ENCODE results near the gene ENOX1.

The ENOX1 gene

GRCh38 chr13:43546251-43546650, 240.5 kb downstream of the ENOX1 start:
- ChIA-PET CTCF (no interaction called here), POLR2A (no interaction called here)
- TF ChIP-seq CTBP1 (IDR thresholded peaks at IDR 0.05; ENCODE audit: borderline replicate concordance) (no peak), TARDBP (IDR thresholded peaks at IDR 0.05) (no peak), SP1 (IDR thresholded peaks at IDR 0.05) (no peak), FOXM1 (IDR thresholded peaks at IDR 0.05; ENCODE audit: borderline replicate concordance) (no peak), FOXA1 (IDR thresholded peaks at IDR 0.05) (no peak), NFRKB (IDR thresholded peaks at IDR 0.05) (no peak), LEF1 (IDR thresholded peaks at IDR 0.05; ENCODE audit: borderline replicate concordance) (no peak), BHLHE40 (IDR thresholded peaks at IDR 0.05; ENCODE audit: borderline replicate concordance) (no peak), ELF4 (IDR thresholded peaks at IDR 0.05) (no peak), L3MBTL2 (conservative IDR thresholded peaks at IDR 0.05) (no peak)
- no peak for DNase-seq (ENCODE audit: extremely low spot score)

DNA sequence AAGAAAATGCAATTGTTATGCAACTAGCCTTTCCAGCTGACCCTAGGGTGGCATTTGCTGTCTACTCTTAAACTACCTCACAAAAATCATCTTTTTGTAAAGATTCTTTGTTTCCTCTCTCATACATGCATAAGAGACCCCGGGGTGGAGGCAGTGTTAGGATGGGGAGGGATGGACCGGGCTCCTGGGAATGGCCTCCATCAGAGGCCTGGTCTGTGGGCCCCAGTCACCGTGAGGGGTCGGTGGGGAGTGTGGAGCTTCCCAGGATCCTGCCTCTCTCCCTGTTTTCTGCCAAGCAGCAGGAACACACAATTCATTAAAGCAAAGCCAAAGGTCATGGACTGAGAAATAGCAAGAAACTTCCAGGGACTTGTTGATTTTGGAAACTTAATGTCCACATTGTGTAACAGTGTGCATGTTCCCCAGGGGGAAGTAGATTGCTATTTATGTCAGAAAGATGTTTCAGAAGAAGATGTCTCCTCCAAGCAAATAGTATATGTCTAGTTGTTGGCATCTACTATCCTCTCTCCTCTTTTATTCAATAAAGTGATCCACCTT, 241.4 kb downstream of the ENOX1 start:
- ChIA-PET CTCF (no interaction called here), POLR2A (no interaction called here)
- no peak for TF ChIP-seq ARNT (IDR thresholded peaks at IDR 0.05)
- no peak for TF ChIP-seq SP1 (IDR thresholded peaks at IDR 0.05)
- TF ChIP-seq CTBP1 (IDR thresholded peaks at IDR 0.05; ENCODE audit: borderline replicate concordance): no peak
- no peak for TF ChIP-seq ZNF384 (IDR thresholded peaks at IDR 0.05)
- TF ChIP-seq TARDBP (IDR thresholded peaks at IDR 0.05): no peak
- no peak for TF ChIP-seq FOXM1 (IDR thresholded peaks at IDR 0.05; ENCODE audit: borderline replicate concordance)
- no peak for DNase-seq (ENCODE audit: extremely low spot score)

DNA sequence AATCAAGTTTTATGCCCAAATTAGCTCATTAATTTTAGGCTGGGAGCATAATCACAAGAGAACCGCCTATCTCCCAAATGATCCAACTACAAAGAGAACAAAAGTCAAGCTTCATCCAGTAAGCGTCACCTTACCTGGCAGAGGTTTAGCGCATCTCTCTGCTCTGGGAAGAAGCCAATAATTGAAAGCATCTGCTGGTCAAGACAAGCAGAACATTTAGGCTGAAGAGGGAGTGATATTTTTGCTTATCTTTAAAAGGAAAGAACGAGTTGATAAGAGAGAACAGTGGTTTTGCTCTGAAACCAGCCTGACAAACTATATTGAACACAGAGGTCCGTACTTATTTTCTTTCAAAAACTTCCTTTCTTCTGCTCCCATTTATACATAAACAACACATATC, 242.1 kb downstream of the ENOX1 start:
- TF ChIP-seq ZNF384 (IDR thresholded peaks at IDR 0.05) (no peak), PKNOX1 (IDR thresholded peaks at IDR 0.05) (no peak), TARDBP (IDR thresholded peaks at IDR 0.05) (no peak), NFRKB (IDR thresholded peaks at IDR 0.05) (no peak), SP1 (IDR thresholded peaks at IDR 0.05) (no peak), L3MBTL2 (conservative IDR thresholded peaks at IDR 0.05) (no peak), BHLHE40 (IDR thresholded peaks at IDR 0.05; ENCODE audit: borderline replicate concordance) (no peak), FOXA1 (IDR thresholded peaks at IDR 0.05) (no peak), FOXK2 (IDR thresholded peaks at IDR 0.05) (no peak), ARNT (IDR thresholded peaks at IDR 0.05) (no peak), SUZ12 (IDR thresholded peaks at IDR 0.05) (no peak), HDGF (IDR thresholded peaks at IDR 0.05; ENCODE audit: borderline replicate concordance) (no peak), CTBP1 (IDR thresholded peaks at IDR 0.05; ENCODE audit: borderline replicate concordance) (no peak), FOXM1 (IDR thresholded peaks at IDR 0.05; ENCODE audit: borderline replicate concordance) (no peak), ELF4 (IDR thresholded peaks at IDR 0.05) (no peak)
- no peak for DNase-seq (ENCODE audit: extremely low spot score)
- POLR2A ChIA-PET: no interaction called here
- CTCF ChIA-PET: no interaction called here

DNA sequence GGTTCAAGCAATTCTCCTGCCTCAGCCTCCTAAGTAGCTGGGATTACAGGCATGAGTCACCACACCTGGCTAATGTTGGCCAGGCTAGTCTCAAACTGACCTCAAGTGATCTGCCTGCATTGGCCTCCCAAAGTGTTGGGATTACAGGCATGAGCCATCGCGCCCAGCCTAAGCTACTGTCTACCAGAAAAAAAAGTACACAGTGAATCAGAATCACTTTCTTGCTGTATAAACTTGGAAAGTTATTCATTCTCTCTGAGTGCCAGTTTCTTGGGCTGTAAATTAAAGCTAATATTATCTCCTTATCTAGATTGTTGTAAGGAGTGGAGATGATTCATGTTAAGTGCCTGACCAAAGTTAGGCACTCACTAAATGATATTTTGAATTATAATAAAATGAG, 242.8 kb downstream of the ENOX1 start:
- TF ChIP-seq LEF1 (IDR thresholded peaks at IDR 0.05; ENCODE audit: borderline replicate concordance) (no peak), SP1 (IDR thresholded peaks at IDR 0.05) (no peak), FOXA1 (IDR thresholded peaks at IDR 0.05) (no peak), CTBP1 (IDR thresholded peaks at IDR 0.05; ENCODE audit: borderline replicate concordance) (no peak), ELF4 (IDR thresholded peaks at IDR 0.05) (no peak), NFRKB (IDR thresholded peaks at IDR 0.05) (no peak), ZNF384 (IDR thresholded peaks at IDR 0.05) (no peak), TARDBP (IDR thresholded peaks at IDR 0.05) (no peak), HDGF (IDR thresholded peaks at IDR 0.05; ENCODE audit: borderline replicate concordance) (no peak), PKNOX1 (IDR thresholded peaks at IDR 0.05) (no peak), ARNT (IDR thresholded peaks at IDR 0.05) (no peak), FOXM1 (IDR thresholded peaks at IDR 0.05; ENCODE audit: borderline replicate concordance) (no peak), FOXK2 (IDR thresholded peaks at IDR 0.05) (no peak), BHLHE40 (IDR thresholded peaks at IDR 0.05; ENCODE audit: borderline replicate concordance) (no peak), SUZ12 (IDR thresholded peaks at IDR 0.05) (no peak)
- CTCF ChIA-PET: no interaction called here
- DNase-seq (ENCODE audit: extremely low spot score): no peak
- POLR2A ChIA-PET: no interaction called here

DNA sequence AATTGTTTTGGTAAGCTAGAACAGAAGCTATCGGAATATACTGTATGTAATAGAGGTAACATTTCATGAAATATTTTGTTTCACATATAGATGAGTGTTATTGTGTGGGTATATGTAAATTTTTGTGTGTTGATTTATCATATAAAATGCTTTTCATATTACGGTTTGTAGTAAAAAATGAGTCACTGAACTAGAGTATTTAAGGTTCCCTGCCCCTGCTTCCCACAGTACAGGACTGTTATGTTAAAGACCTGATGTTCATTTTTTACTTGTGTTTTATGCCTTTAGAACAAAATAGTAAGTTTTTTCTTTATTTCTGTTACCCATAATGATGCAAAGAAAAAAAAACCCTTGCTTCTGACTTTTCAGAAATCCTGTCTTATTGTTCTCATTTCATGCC, 243.4 kb downstream of the ENOX1 start:
- CTCF ChIA-PET: no interaction called here
- DNase-seq (ENCODE audit: extremely low spot score): no peak
- POLR2A ChIA-PET: no interaction called here
- TF ChIP-seq BHLHE40 (IDR thresholded peaks at IDR 0.05; ENCODE audit: borderline replicate concordance): no peak
- TF ChIP-seq ZNF384 (IDR thresholded peaks at IDR 0.05): no peak
- TF ChIP-seq LEF1 (IDR thresholded peaks at IDR 0.05; ENCODE audit: borderline replicate concordance): no peak
- no peak for TF ChIP-seq CTBP1 (IDR thresholded peaks at IDR 0.05; ENCODE audit: borderline replicate concordance)
- no peak for TF ChIP-seq ARNT (IDR thresholded peaks at IDR 0.05)
- TF ChIP-seq NFRKB (IDR thresholded peaks at IDR 0.05): no peak
- no peak for TF ChIP-seq L3MBTL2 (conservative IDR thresholded peaks at IDR 0.05)
- TF ChIP-seq FOXA1 (IDR thresholded peaks at IDR 0.05): no peak
- no peak for TF ChIP-seq SP1 (IDR thresholded peaks at IDR 0.05)
- TF ChIP-seq HDGF (IDR thresholded peaks at IDR 0.05; ENCODE audit: borderline replicate concordance): no peak
- TF ChIP-seq FOXM1 (IDR thresholded peaks at IDR 0.05; ENCODE audit: borderline replicate concordance): no peak
- TF ChIP-seq FOXK2 (IDR thresholded peaks at IDR 0.05): no peak
- no peak for TF ChIP-seq TARDBP (IDR thresholded peaks at IDR 0.05)
- no peak for TF ChIP-seq SUZ12 (IDR thresholded peaks at IDR 0.05)
- no peak for TF ChIP-seq PKNOX1 (IDR thresholded peaks at IDR 0.05)
- no peak for TF ChIP-seq ELF4 (IDR thresholded peaks at IDR 0.05)

GRCh38 chr13:43537124-43537523, 249.6 kb downstream of the ENOX1 start:
- ChIA-PET POLR2A (no interaction called here), CTCF (no interaction called here)
- no peak for TF ChIP-seq TARDBP (IDR thresholded peaks at IDR 0.05)
- no peak for TF ChIP-seq SP1 (IDR thresholded peaks at IDR 0.05)
- TF ChIP-seq LEF1 (IDR thresholded peaks at IDR 0.05; ENCODE audit: borderline replicate concordance): no peak
- no peak for TF ChIP-seq L3MBTL2 (conservative IDR thresholded peaks at IDR 0.05)
- TF ChIP-seq BHLHE40 (IDR thresholded peaks at IDR 0.05; ENCODE audit: borderline replicate concordance): no peak
- TF ChIP-seq FOXK2 (IDR thresholded peaks at IDR 0.05): no peak
- no peak for TF ChIP-seq FOXA1 (IDR thresholded peaks at IDR 0.05)
- no peak for TF ChIP-seq ELF4 (IDR thresholded peaks at IDR 0.05)
- no peak for TF ChIP-seq HDGF (IDR thresholded peaks at IDR 0.05; ENCODE audit: borderline replicate concordance)
- no peak for TF ChIP-seq PKNOX1 (IDR thresholded peaks at IDR 0.05)
- no peak for TF ChIP-seq FOXM1 (IDR thresholded peaks at IDR 0.05; ENCODE audit: borderline replicate concordance)
- TF ChIP-seq ZNF384 (IDR thresholded peaks at IDR 0.05): no peak
- no peak for TF ChIP-seq CTBP1 (IDR thresholded peaks at IDR 0.05; ENCODE audit: borderline replicate concordance)
- no peak for DNase-seq (ENCODE audit: extremely low spot score)
